HepG2 (cell line): Measurements from ENCODE around the gene APOC1. TPM values are rescaled to one million over a fixed set of nuclear protein-coding genes. Genes with fewer than 3 reads are reported as not detected.

Experiments used
- ATAC-seq: fragments of 200-7000 bp; cut with Tn5 transposase; 3 replicates; pipeline ENCODE4 v1.9.1; 2020; ENCODE audit warnings: mild to moderate bottlenecking, moderate library complexity
- BruUV-seq: library from RNA; stranded (reverse); fragments of 400-500 nt; replicated peaks from 2 replicates; lab custom pipeline; 2021; lab: Mats Ljungman, UMichigan
- CTCF ChIA-PET: fragments of 300-600 bp; formaldehyde crosslinking; extraction: SDS; loops from one replicate; lab custom pipeline; 2021; ENCODE audit warnings: low total read pairs, inconsistent platforms, low intra/inter-chr PET ratio; lab: Yijun Ruan, JAX
- POLR2A ChIA-PET: fragments of 350-600 bp; sonication (Branson Sonifier 250); formaldehyde crosslinking; loops from one replicate; lab custom pipeline; 2020; ENCODE audit warnings: antibody characterized with exemption, inconsistent platforms; lab: Yijun Ruan, JAX
- DNase-seq: peaks from one replicate; pipeline ENCODE4 v3.0.0-alpha.2; 2015; ENCODE audit warnings: low spot score
- FAIRE-seq: peaks from 3 replicates; lab custom pipeline; 2011; peaks lifted over from hg19 to GRCh38; lab: Jason Lieb, UNC
- H2AFZ ChIP-seq: one replicate; pipeline ENCODE4 v1.6.1; 2011; ENCODE audit warnings: low read length, inconsistent platforms
- H3K27ac ChIP-seq: fragments of 300-600 bp; 3 replicates; pipeline ENCODE4 v1.8.0; 2011; ENCODE audit warnings: mixed run types, mild to moderate bottlenecking, mixed read lengths, low read length, inconsistent platforms; ENCODE audit not compliant: insufficient read depth; ENCODE audit errors: extremely low read length
- H3K27me3 ChIP-seq, 2 experiments: fragments of 200-600 bp in 1 of 2; 2 replicates in 1 of 2; 3 replicates in 1 of 2; pipeline versions ENCODE4 v1.6.0 to v1.8.0; 2011; ENCODE audit warnings: low read length in 2 of 2, mild to moderate bottlenecking in 2 of 2, moderate library complexity in 2 of 2, inconsistent platforms in 1 of 2; ENCODE audit not compliant: insufficient read depth in 2 of 2, control insufficient read depth in 1 of 2
- H3K36me3 ChIP-seq, 2 experiments: fragments of 200-600 bp in 1 of 2; replicated peaks in 1 of 2; 2 replicates in 1 of 2; 3 replicates in 1 of 2; pipeline versions ENCODE4 v1.5.1 to v1.8.0; 2011; ENCODE audit warnings: low read length in 2 of 2, inconsistent platforms in 1 of 2; ENCODE audit not compliant: insufficient read depth in 2 of 2, control insufficient read depth in 1 of 2
- H3K4me1 ChIP-seq: 2 replicates; pipeline ENCODE4 v1.5.1; 2012; ENCODE audit warnings: low read length, inconsistent platforms; ENCODE audit not compliant: insufficient read depth
- H3K4me2 ChIP-seq: 2 replicates; pipeline ENCODE4 v1.6.0; 2011; ENCODE audit warnings: low read depth, low read length, inconsistent platforms
- H3K4me3 ChIP-seq, 3 experiments: fragments of 200-600 bp in 1 of 3; sonication (generic), shearing (Covaris generic) in 1 of 3; replicated peaks in 1 of 3; 2 replicates each; pipeline ENCODE4 v1.5.1; 2011 to 2016; ENCODE audit warnings: low read length in 3 of 3, inconsistent platforms in 2 of 3, low read depth in 2 of 3, mild to moderate bottlenecking in 2 of 3, control low read depth in 1 of 3, mixed read lengths in 1 of 3; ENCODE audit not compliant: insufficient read depth in 1 of 3
- H3K79me2 ChIP-seq: one replicate; pipeline ENCODE4 v1.6.1; 2011; ENCODE audit warnings: low read length, inconsistent platforms; ENCODE audit not compliant: insufficient read depth
- H3K9ac ChIP-seq: 2 replicates; pipeline ENCODE4 v1.6.0; 2011; ENCODE audit warnings: mild to moderate bottlenecking, low read depth, low read length, inconsistent platforms; ENCODE audit not compliant: insufficient read depth
- H3K9me3 ChIP-seq: 2 replicates; pipeline ENCODE4 v1.5.1; 2012; ENCODE audit warnings: mild to moderate bottlenecking, low read length
- H4K20me1 ChIP-seq: 2 replicates; pipeline ENCODE4 v1.6.0; 2011; ENCODE audit warnings: inconsistent platforms, mild to moderate bottlenecking, low read length, moderate library complexity; ENCODE audit not compliant: insufficient read depth
- BRCA1 ChIP-seq: sonication (generic); formaldehyde crosslinking; IDR thresholded peaks from 2 replicates; pipeline ENCODE4 v1.4.0; 2020; ENCODE audit warnings: missing genetic modification reagents
- CEBPB ChIP-seq: IDR thresholded peaks from 2 replicates; pipeline ENCODE4 v1.6.1; 2011; ENCODE audit warnings: low read depth, low read length, improper control_type of control experiment, borderline replicate concordance
- FOSL1 ChIP-seq: sonication (generic); formaldehyde crosslinking; IDR thresholded peaks from 2 replicates; pipeline ENCODE4 v1.9.0; 2021; ENCODE audit warnings: missing genetic modification reagents, borderline replicate concordance
- FOXP1 ChIP-seq, 2 experiments: fragments of 450-650 bp in 1 of 2; IDR thresholded peaks; 2 replicates each; pipeline ENCODE4 v1.6.1; 2017 to 2018; ENCODE audit warnings: antibody characterized with exemption in 1 of 2
- HHEX ChIP-seq: IDR thresholded peaks from 2 replicates; pipeline ENCODE4 v1.6.1; 2016; ENCODE audit warnings: control low read depth
- MED1 ChIP-seq: sonication (generic); formaldehyde crosslinking; IDR thresholded peaks from 2 replicates; pipeline ENCODE4 v1.4.0; 2020; ENCODE audit warnings: missing genetic modification reagents
- MTF2 ChIP-seq: sonication (generic); formaldehyde crosslinking; IDR thresholded peaks from 2 replicates; pipeline ENCODE4 v1.5.0; 2020; ENCODE audit warnings: missing genetic modification reagents, borderline replicate concordance
- MXI1 ChIP-seq: IDR thresholded peaks from 3 replicates; pipeline ENCODE4 v1.6.1; 2012; ENCODE audit warnings: low read depth, low read length, inconsistent platforms, borderline replicate concordance
- NONO ChIP-seq, 2 experiments: fragments of 450-650 bp in 1 of 2; sonication (generic) in 1 of 2; formaldehyde crosslinking in 1 of 2; IDR thresholded peaks in 1 of 2; conservative IDR thresholded peaks in 1 of 2; 2 replicates each; pipeline versions ENCODE4 v1.6.1 to v1.8.0; 2017 to 2022; ENCODE audit warnings: mild to moderate bottlenecking in 1 of 2, missing genetic modification reagents in 1 of 2, moderate library complexity in 1 of 2
- RFX5 ChIP-seq: IDR thresholded peaks from 2 replicates; pipeline ENCODE4 v1.6.1; 2011; ENCODE audit warnings: low read depth, low read length, improper control_type of control experiment
- SMARCC2 ChIP-seq: fragments of 450-650 bp; IDR thresholded peaks from 2 replicates; pipeline ENCODE4 v1.6.1; 2017; ENCODE audit warnings: antibody characterized with exemption, mild to moderate bottlenecking
- ZNF558 ChIP-seq: sonication (generic); formaldehyde crosslinking; IDR thresholded peaks from 2 replicates; pipeline ENCODE4 v1.9.0; 2022; ENCODE audit warnings: mild to moderate bottlenecking, missing genetic modification reagents, borderline replicate concordance
- ZSCAN30 ChIP-seq: sonication (generic); formaldehyde crosslinking; IDR thresholded peaks from 2 replicates; pipeline ENCODE4 v1.5.0; 2020; ENCODE audit warnings: mild to moderate bottlenecking, missing genetic modification reagents
- WGBS: methylation state at CpG from one replicate; pipeline ENCODE4 v1.1.6; 2017; ENCODE audit warnings: low lambda C conversion rate; 5-methylcytosine and 5-hydroxymethylcytosine counted together
- in situ Hi-C: cut with HindIII; loops from 2 replicates; pipeline ENCODE4 v1.10.0; 2017; ENCODE audit warnings: low pct_unique_long_range_greater_than_20kb; ENCODE audit not compliant: extremely low pct_ligation_motif_present
- intact Hi-C: fragments of 100-400 bp; cut with micrococcal nuclease; formaldehyde crosslinking; loops from one replicate; pipeline ENCODE4 v1.10.0; 2022; ENCODE audit not compliant: unreplicated experiment
- polyA plus RNA-seq, 8 experiments: library from polyadenylated mRNA; depleted of rRNA in 3 of 8; stranded (reverse) in 7 of 8; unstranded in 1 of 8; fragments of >200 nt; fragmentation: Illumina TruSeq in 4 of 8; extraction: Trizol in 4 of 8; gene quantifications; 2 replicates each; pipeline versions ENCODE4 v1.2.1 to v1.2.3, GENCODE V29; 2011 to 2016; ENCODE audit warnings: low read depth in 4 of 8, missing spikeins in 1 of 8, mixed read lengths in 1 of 8; ENCODE audit not compliant: insufficient read depth in 1 of 8
- total RNA-seq, 5 experiments: library from RNA; depleted of rRNA; stranded (reverse); fragments of >200 nt; fragmentation: Illumina TruSeq; extraction: Trizol; gene quantifications; 2 replicates each; pipeline ENCODE4 v1.2.3, GENCODE V29; 2016; ENCODE audit warnings: low read depth in 1 of 5
- TF ChIP-seq, protein P1 (sequence below): sonication (generic); formaldehyde crosslinking; IDR thresholded peaks from 2 replicates; pipeline ENCODE4 v1.5.1; 2020; ENCODE audit warnings: missing genetic modification reagents, mild to moderate bottlenecking, borderline replicate concordance
- TF ChIP-seq, protein P2 (sequence below): IDR thresholded peaks from 2 replicates; pipeline ENCODE4 v1.6.1; 2018; ENCODE audit warnings: missing genetic modification reagents, mild to moderate bottlenecking, missing compliant biosample characterization
- TF ChIP-seq, protein P3 (sequence below): sonication (generic); formaldehyde crosslinking; IDR thresholded peaks from 2 replicates; pipeline ENCODE4 v1.8.0; 2022; ENCODE audit warnings: mild to moderate bottlenecking, missing genetic modification reagents, moderate library complexity
- TF ChIP-seq, protein P4 (sequence below): IDR thresholded peaks from 2 replicates; pipeline ENCODE4 v1.6.1; 2012; ENCODE audit warnings: low read length, improper control_type of control experiment
- TF ChIP-seq, protein P5 (sequence below): IDR thresholded peaks from 2 replicates; pipeline ENCODE4 v1.6.1; 2016; ENCODE audit warnings: missing compliant biosample characterization, missing genetic modification reagents, borderline replicate concordance

APOC1 gene
- total and polyA plus RNA-seq, 2 of the 13 experiments (the other 11 are each of a cell fraction or from before 2014, with no cell fraction given): 600 to 1,235 TPM

DNA sequence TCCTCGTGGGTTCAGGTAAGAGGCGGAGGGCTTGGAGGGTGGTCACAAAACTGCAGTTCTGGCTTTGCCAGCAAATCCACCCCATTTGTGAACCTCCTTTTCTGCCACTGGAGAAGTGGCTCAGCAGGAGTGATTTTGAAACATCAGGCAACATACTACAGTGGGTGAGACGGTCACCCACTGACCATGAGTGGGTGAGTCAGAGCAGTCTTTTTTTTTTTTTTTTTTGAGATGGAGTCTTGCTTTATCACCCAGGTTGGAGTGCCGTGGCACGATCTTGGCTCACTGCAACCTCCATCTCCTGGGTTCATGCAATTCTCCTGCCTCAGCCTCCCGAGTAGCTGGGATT lies 20.4 kb upstream of the APOC1 start:
- no TSS peak for BruUV-seq
- in situ Hi-C loops (no loop called here), intact Hi-C loops (no loop called here)
- Histone ChIP-seq H3K4me3 (no peak overlapping the region), H3K4me2 (no peak overlapping the region), H3K27ac (no peak overlapping the region), H3K4me1 (peaks cover 28% of the 10 kb centered on the region), H3K36me3 (peaks cover 42 to 55% of the 10 kb centered on the region in 2 experiments), H2AFZ (no peak overlapping the region), H4K20me1 (no peaks in the 10 kb centered on the region), H3K27me3 (no peaks in the 10 kb centered on the region; a peak in 1 of 5 replicates), H3K9ac (no peak overlapping the region), H3K79me2 (peaks cover 39% of the 10 kb centered on the region), H3K9me3 (no peaks in the 10 kb centered on the region)
- 97% methylated on average over 4 of the region's 6 CpGs for WGBS
- no peak for DNase-seq
- FAIRE-seq: no peak
- ATAC-seq: no peak
- POLR2A ChIA-PET: no interaction called here
- CTCF ChIA-PET: no interaction called here
- TF ChIP-seq, protein P1, sequence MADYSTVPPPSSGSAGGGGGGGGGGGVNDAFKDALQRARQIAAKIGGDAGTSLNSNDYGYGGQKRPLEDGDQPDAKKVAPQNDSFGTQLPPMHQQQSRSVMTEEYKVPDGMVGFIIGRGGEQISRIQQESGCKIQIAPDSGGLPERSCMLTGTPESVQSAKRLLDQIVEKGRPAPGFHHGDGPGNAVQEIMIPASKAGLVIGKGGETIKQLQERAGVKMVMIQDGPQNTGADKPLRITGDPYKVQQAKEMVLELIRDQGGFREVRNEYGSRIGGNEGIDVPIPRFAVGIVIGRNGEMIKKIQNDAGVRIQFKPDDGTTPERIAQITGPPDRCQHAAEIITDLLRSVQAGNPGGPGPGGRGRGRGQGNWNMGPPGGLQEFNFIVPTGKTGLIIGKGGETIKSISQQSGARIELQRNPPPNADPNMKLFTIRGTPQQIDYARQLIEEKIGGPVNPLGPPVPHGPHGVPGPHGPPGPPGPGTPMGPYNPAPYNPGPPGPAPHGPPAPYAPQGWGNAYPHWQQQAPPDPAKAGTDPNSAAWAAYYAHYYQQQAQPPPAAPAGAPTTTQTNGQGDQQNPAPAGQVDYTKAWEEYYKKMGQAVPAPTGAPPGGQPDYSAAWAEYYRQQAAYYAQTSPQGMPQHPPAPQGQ (CRISPR knock-in tag): no peak
- TF ChIP-seq BRCA1 (no peak), FOSL1 (CRISPR knock-in tag) (no peak), MTF2 (CRISPR knock-in tag) (no peak), FOXP1 (IDR thresholded peaks at IDR 0.05) (no peak), FOXP1 (CRISPR knock-in tag; IDR thresholded peaks at IDR 0.05) (no peak), ZNF558 (CRISPR knock-in tag) (no peak), MXI1 (no peak), CEBPB (no peak), NONO (IDR thresholded peaks at IDR 0.05) (no peak), NONO (CRISPR knock-in tag; conservative IDR thresholded peaks at IDR 0.05) (no peak), HHEX (no peak), ZSCAN30 (CRISPR knock-in tag) (no peak), RFX5 (no peak), MED1 (no peak), SMARCC2 (no peak)
- TF ChIP-seq, protein P2, sequence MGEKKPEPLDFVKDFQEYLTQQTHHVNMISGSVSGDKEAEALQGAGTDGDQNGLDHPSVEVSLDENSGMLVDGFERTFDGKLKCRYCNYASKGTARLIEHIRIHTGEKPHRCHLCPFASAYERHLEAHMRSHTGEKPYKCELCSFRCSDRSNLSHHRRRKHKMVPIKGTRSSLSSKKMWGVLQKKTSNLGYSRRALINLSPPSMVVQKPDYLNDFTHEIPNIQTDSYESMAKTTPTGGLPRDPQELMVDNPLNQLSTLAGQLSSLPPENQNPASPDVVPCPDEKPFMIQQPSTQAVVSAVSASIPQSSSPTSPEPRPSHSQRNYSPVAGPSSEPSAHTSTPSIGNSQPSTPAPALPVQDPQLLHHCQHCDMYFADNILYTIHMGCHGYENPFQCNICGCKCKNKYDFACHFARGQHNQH: no peak
- TF ChIP-seq, protein P3, sequence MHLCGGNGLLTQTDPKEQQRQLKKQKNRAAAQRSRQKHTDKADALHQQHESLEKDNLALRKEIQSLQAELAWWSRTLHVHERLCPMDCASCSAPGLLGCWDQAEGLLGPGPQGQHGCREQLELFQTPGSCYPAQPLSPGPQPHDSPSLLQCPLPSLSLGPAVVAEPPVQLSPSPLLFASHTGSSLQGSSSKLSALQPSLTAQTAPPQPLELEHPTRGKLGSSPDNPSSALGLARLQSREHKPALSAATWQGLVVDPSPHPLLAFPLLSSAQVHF (CRISPR knock-in tag): no peak
- TF ChIP-seq, protein P4, sequence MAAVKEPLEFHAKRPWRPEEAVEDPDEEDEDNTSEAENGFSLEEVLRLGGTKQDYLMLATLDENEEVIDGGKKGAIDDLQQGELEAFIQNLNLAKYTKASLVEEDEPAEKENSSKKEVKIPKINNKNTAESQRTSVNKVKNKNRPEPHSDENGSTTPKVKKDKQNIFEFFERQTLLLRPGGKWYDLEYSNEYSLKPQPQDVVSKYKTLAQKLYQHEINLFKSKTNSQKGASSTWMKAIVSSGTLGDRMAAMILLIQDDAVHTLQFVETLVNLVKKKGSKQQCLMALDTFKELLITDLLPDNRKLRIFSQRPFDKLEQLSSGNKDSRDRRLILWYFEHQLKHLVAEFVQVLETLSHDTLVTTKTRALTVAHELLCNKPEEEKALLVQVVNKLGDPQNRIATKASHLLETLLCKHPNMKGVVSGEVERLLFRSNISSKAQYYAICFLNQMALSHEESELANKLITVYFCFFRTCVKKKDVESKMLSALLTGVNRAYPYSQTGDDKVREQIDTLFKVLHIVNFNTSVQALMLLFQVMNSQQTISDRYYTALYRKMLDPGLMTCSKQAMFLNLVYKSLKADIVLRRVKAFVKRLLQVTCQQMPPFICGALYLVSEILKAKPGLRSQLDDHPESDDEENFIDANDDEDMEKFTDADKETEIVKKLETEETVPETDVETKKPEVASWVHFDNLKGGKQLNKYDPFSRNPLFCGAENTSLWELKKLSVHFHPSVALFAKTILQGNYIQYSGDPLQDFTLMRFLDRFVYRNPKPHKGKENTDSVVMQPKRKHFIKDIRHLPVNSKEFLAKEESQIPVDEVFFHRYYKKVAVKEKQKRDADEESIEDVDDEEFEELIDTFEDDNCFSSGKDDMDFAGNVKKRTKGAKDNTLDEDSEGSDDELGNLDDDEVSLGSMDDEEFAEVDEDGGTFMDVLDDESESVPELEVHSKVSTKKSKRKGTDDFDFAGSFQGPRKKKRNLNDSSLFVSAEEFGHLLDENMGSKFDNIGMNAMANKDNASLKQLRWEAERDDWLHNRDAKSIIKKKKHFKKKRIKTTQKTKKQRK: no peak
- TF ChIP-seq, protein P5, sequence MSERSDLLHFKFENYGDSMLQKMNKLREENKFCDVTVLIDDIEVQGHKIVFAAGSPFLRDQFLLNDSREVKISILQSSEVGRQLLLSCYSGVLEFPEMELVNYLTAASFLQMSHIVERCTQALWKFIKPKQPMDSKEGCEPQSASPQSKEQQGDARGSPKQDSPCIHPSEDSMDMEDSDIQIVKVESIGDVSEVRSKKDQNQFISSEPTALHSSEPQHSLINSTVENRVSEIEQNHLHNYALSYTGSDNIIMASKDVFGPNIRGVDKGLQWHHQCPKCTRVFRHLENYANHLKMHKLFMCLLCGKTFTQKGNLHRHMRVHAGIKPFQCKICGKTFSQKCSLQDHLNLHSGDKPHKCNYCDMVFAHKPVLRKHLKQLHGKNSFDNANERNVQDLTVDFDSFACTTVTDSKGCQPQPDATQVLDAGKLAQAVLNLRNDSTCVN (CRISPR knock-in tag): no peak
